Tibial nerve (tissue), 4 donors: ENCODE data around the gene RPL27.

Source experiments
- EP300 ChIP-seq, 2 donors: sonication (generic); formaldehyde crosslinking; IDR thresholded peaks; one replicate each; pipeline ENCODE4 v1.6.1; 2017; ENCODE audit warnings: antibody characterized with exemption in 2 of 2, mild to moderate bottlenecking in 1 of 2
- POLR2A ChIP-seq, 2 donors: fragments of 450-650 bp; IDR thresholded peaks; one replicate each; pipeline ENCODE4 v1.6.1; 2017; ENCODE audit warnings: antibody characterized with exemption in 2 of 2, mild to moderate bottlenecking in 2 of 2, moderate library complexity in 2 of 2
- TF ChIP-seq, protein P1 (sequence below), 5 experiments: fragments of 200-600 bp in 3 of 5; fragments of 450-650 bp in 2 of 5; sonication (generic) in 3 of 5; IDR thresholded peaks; one replicate each; pipeline ENCODE4 v1.5.1; 2016 to 2019; ENCODE audit warnings: antibody characterized with exemption in 5 of 5, mild to moderate bottlenecking in 3 of 5, moderate library complexity in 2 of 5

DNA sequence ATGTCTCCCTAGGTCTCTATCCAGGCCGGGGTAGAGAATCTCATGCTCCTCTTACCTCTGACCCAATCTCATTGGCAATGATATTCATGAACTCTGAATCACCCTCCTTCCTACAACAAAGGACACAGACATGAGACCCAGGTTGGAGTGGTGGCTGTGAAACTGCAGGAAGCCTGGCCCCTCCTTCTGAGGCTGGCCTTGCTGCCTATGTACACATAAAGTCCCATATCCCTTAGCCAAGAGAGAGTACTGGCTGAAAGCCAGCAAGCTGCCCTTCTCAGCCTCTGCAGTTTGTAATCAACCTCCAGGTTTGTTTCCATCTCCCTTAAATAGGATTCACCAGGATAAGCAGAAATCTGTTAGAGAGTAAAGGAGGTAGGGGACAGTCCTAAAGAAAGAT lies 44.5 kb upstream of the RPL27 start:
- TF ChIP-seq, protein P1, sequence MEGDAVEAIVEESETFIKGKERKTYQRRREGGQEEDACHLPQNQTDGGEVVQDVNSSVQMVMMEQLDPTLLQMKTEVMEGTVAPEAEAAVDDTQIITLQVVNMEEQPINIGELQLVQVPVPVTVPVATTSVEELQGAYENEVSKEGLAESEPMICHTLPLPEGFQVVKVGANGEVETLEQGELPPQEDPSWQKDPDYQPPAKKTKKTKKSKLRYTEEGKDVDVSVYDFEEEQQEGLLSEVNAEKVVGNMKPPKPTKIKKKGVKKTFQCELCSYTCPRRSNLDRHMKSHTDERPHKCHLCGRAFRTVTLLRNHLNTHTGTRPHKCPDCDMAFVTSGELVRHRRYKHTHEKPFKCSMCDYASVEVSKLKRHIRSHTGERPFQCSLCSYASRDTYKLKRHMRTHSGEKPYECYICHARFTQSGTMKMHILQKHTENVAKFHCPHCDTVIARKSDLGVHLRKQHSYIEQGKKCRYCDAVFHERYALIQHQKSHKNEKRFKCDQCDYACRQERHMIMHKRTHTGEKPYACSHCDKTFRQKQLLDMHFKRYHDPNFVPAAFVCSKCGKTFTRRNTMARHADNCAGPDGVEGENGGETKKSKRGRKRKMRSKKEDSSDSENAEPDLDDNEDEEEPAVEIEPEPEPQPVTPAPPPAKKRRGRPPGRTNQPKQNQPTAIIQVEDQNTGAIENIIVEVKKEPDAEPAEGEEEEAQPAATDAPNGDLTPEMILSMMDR (IDR thresholded peaks at IDR 0.05) = no peak
- no peak for TF ChIP-seq POLR2A (IDR thresholded peaks at IDR 0.05)
- no peak for TF ChIP-seq EP300 (IDR thresholded peaks at IDR 0.05)
